GM18508 (cell line): ENCODE measurements around the gene CFAP126.
"Not testable (repeated sequence)": the region's sequence is repeated elsewhere in the genome, so short reads cannot be mapped to it uniquely, and the experiment has no call there.

Source experiments
- ATAC-seq: cut with Tn5 transposase; IDR thresholded peaks from one replicate; pipeline ENCODE4 v1.9.1; 2021; ENCODE audit warnings: moderate number of reproducible peaks; ENCODE audit not compliant: insufficient read depth, unreplicated experiment

Gene CFAP126

GRCh38 chr1:161382214-161383019 lies 14.7 kb upstream of the CFAP126 start:
- no peak for ATAC-seq

GRCh38 chr1:161381707-161382106 lies 14.0 kb upstream of the CFAP126 start:
- no peak for ATAC-seq

- no peak for ATAC-seq
Measured at GRCh38 chr1:161379071-161379470, 11.4 kb upstream of the CFAP126 start.

GRCh38 chr1:161378014-161378413 lies 10.3 kb upstream of the CFAP126 start:
- no peak for ATAC-seq

GRCh38 chr1:161374373-161374772 lies 6.7 kb upstream of the CFAP126 start:
- ATAC-seq: no peak

- ATAC-seq: no peak
Measured at GRCh38 chr1:161373442-161373841, 5.8 kb upstream of the CFAP126 start.

GRCh38 chr1:161365207-161365606 lies 2.5 kb downstream of the CFAP126 start:
- ATAC-seq: no peak

- ATAC-seq: no peak
Measured at GRCh38 chr1:161364332-161364731, 3.3 kb downstream of the CFAP126 start.

- no peak for ATAC-seq
Measured at GRCh38 chr1:161359291-161359690, 8.4 kb downstream of the CFAP126 start.

- ATAC-seq: no peak
Measured at GRCh38 chr1:161357073-161357472, 10.6 kb downstream of the CFAP126 start.

GRCh38 chr1:161351482-161351881 lies 16.2 kb downstream of the CFAP126 start:
- ATAC-seq: no peak

GRCh38 chr1:161350671-161351070 lies 17.0 kb downstream of the CFAP126 start:
- no peak for ATAC-seq

GRCh38 chr1:161342821-161343220 lies 24.9 kb downstream of the CFAP126 start:
- no peak for ATAC-seq

- ATAC-seq: no peak
Measured at GRCh38 chr1:161342177-161342576, 25.5 kb downstream of the CFAP126 start.

- ATAC-seq: no peak
Measured at GRCh38 chr1:161335796-161336195, 31.9 kb downstream of the CFAP126 start.

GRCh38 chr1:161333166-161333565 lies 34.5 kb downstream of the CFAP126 start:
- no peak for ATAC-seq

GRCh38 chr1:161330346-161330745 lies 37.3 kb downstream of the CFAP126 start:
- ATAC-seq: no peak

GRCh38 chr1:161324020-161324419 lies 43.7 kb downstream of the CFAP126 start:
- ATAC-seq: no peak

- ATAC-seq: not testable (repeated sequence)
Measured at GRCh38 chr1:161315841-161316674, 51.6 kb downstream of the CFAP126 start.
